ENCODE measurements around the gene COLEC11. TPM values are rescaled to one million over a fixed set of nuclear protein-coding genes. Genes with fewer than 3 reads are reported as not detected.

Gene COLEC11
- total and polyA plus RNA-seq, 2 experiments from 2014 or later, result 1.3 to 1.5 TPM

GRCh38 chr2:3608373-3609278 is 13.7 kb downstream of the COLEC11 start:
- no peak for ATAC-seq
- no peak overlapping the region for H3K27ac Mint-ChIP-seq
- no peaks in the 10 kb centered on the region for H3F3A ChIP-seq (replicated peaks; ENCODE audit: low read depth)
- no peaks in the 10 kb centered on the region for H4K20me1 ChIP-seq (replicated peaks; ENCODE audit: insufficient read depth)
- H3K27me3 ChIP-seq (ENCODE audit: insufficient read depth), result no peaks in the 10 kb centered on the region
- H3K9me3 Mint-ChIP-seq, result peaks cover 7% of the 10 kb centered on the region
- peaks cover 8% of the 10 kb centered on the region for H3K27me3 Mint-ChIP-seq (ENCODE audit: insufficient read depth, low read depth, poor library complexity)
- H3K36me3 Mint-ChIP-seq (ENCODE audit: low read depth), result no peaks in the 10 kb centered on the region; the same call in 2 of the 3 replicates
- no peak overlapping the region; the same call in 1 of the 2 replicates for H2AFZ ChIP-seq
- no peaks in the 10 kb centered on the region for H3K4me1 ChIP-seq (ENCODE audit: insufficient read depth)
- H3K79me2 ChIP-seq (replicated peaks; ENCODE audit: insufficient read depth), result no peaks in the 10 kb centered on the region
- no peaks in the 10 kb centered on the region for H3K9me2 ChIP-seq (ENCODE audit: insufficient read depth)
- H3K4me2 ChIP-seq, result no peak overlapping the region
- TF ChIP-seq CREB1 (CRISPR knock-in tag; IDR thresholded peaks at IDR 0.05; ENCODE audit: low read depth) (no peak), STAT1 (IDR thresholded peaks at IDR 0.05; ENCODE audit: unreplicated experiment) (no peak), EZH2 (IDR thresholded peaks at IDR 0.05; ENCODE audit: low read depth, unreplicated experiment) (no peak), JUNB (IDR thresholded peaks at IDR 0.05; ENCODE audit: unreplicated experiment) (no peak), NANOG (IDR thresholded peaks at IDR 0.05; ENCODE audit: borderline replicate concordance) (no peak), EZH2phosphoT487 (IDR thresholded peaks at IDR 0.05; ENCODE audit: unreplicated experiment) (no peak), ZNF462 (CRISPR knock-in tag; IDR thresholded peaks at IDR 0.05) (no peak), POLR2AphosphoS5 (IDR thresholded peaks at IDR 0.05; ENCODE audit: low read depth) (no peak), ZNF114 (CRISPR knock-in tag; IDR thresholded peaks at IDR 0.05) (no peak), ZNF331 (CRISPR knock-in tag; IDR thresholded peaks at IDR 0.05; ENCODE audit: low read depth) (no peak)
- TF ChIP-seq, protein P1, sequence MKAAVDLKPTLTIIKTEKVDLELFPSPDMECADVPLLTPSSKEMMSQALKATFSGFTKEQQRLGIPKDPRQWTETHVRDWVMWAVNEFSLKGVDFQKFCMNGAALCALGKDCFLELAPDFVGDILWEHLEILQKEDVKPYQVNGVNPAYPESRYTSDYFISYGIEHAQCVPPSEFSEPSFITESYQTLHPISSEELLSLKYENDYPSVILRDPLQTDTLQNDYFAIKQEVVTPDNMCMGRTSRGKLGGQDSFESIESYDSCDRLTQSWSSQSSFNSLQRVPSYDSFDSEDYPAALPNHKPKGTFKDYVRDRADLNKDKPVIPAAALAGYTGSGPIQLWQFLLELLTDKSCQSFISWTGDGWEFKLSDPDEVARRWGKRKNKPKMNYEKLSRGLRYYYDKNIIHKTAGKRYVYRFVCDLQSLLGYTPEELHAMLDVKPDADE (IDR thresholded peaks at IDR 0.05), result no peak
- TF ChIP-seq, protein P2, sequence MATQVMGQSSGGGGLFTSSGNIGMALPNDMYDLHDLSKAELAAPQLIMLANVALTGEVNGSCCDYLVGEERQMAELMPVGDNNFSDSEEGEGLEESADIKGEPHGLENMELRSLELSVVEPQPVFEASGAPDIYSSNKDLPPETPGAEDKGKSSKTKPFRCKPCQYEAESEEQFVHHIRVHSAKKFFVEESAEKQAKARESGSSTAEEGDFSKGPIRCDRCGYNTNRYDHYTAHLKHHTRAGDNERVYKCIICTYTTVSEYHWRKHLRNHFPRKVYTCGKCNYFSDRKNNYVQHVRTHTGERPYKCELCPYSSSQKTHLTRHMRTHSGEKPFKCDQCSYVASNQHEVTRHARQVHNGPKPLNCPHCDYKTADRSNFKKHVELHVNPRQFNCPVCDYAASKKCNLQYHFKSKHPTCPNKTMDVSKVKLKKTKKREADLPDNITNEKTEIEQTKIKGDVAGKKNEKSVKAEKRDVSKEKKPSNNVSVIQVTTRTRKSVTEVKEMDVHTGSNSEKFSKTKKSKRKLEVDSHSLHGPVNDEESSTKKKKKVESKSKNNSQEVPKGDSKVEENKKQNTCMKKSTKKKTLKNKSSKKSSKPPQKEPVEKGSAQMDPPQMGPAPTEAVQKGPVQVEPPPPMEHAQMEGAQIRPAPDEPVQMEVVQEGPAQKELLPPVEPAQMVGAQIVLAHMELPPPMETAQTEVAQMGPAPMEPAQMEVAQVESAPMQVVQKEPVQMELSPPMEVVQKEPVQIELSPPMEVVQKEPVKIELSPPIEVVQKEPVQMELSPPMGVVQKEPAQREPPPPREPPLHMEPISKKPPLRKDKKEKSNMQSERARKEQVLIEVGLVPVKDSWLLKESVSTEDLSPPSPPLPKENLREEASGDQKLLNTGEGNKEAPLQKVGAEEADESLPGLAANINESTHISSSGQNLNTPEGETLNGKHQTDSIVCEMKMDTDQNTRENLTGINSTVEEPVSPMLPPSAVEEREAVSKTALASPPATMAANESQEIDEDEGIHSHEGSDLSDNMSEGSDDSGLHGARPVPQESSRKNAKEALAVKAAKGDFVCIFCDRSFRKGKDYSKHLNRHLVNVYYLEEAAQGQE (IDR thresholded peaks at IDR 0.05; ENCODE audit: unreplicated experiment), result no peak
- TF ChIP-seq, protein P3, sequence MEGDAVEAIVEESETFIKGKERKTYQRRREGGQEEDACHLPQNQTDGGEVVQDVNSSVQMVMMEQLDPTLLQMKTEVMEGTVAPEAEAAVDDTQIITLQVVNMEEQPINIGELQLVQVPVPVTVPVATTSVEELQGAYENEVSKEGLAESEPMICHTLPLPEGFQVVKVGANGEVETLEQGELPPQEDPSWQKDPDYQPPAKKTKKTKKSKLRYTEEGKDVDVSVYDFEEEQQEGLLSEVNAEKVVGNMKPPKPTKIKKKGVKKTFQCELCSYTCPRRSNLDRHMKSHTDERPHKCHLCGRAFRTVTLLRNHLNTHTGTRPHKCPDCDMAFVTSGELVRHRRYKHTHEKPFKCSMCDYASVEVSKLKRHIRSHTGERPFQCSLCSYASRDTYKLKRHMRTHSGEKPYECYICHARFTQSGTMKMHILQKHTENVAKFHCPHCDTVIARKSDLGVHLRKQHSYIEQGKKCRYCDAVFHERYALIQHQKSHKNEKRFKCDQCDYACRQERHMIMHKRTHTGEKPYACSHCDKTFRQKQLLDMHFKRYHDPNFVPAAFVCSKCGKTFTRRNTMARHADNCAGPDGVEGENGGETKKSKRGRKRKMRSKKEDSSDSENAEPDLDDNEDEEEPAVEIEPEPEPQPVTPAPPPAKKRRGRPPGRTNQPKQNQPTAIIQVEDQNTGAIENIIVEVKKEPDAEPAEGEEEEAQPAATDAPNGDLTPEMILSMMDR (conservative IDR thresholded peaks at IDR 0.05; ENCODE audit: low read depth in 2 of 2), result no peak
- DNase-seq (ENCODE audit: low spot score), result no peak
- H3K4me3 Mint-ChIP-seq, result no peak overlapping the region
- H3K27ac ChIP-seq (ENCODE audit: low read depth), result no peak overlapping the region
- H3K36me3 ChIP-seq (ENCODE audit: insufficient read depth), result no peaks in the 10 kb centered on the region
- no peak overlapping the region for H3K4me3 ChIP-seq
- peaks cover 2% of the 10 kb centered on the region for H3K4me1 Mint-ChIP-seq

Data from GM23338 (cell line).